Hepatocyte (in vitro differentiated cells): ENCODE measurements around the gene BIRC2.

Experiments used
- EZH2 ChIP-seq: fragments of 200-600 bp; sonication (generic); IDR thresholded peaks from 2 replicates; pipeline ENCODE4 v1.6.1; 2016; ENCODE audit warnings: antibody characterized with exemption, mild to moderate bottlenecking, borderline replicate concordance
- EZH2phosphoT487 ChIP-seq: fragments of 200-600 bp; sonication (generic); IDR thresholded peaks from one replicate; pipeline ENCODE4 v1.6.1; 2018; ENCODE audit warnings: antibody characterized with exemption, mild to moderate bottlenecking, low read depth, moderate library complexity; ENCODE audit not compliant: unreplicated experiment, severe bottlenecking
- TF ChIP-seq, protein P1 (sequence below): fragments of 200-600 bp; sonication (generic); IDR thresholded peaks from 2 replicates; pipeline ENCODE4 v1.5.1; 2016; ENCODE audit warnings: antibody characterized with exemption, mild to moderate bottlenecking; ENCODE audit not compliant: poor library complexity

GRCh38 chr11:102330231-102330630 is 16.8 kb upstream of the BIRC2 start:
- TF ChIP-seq, protein P1, sequence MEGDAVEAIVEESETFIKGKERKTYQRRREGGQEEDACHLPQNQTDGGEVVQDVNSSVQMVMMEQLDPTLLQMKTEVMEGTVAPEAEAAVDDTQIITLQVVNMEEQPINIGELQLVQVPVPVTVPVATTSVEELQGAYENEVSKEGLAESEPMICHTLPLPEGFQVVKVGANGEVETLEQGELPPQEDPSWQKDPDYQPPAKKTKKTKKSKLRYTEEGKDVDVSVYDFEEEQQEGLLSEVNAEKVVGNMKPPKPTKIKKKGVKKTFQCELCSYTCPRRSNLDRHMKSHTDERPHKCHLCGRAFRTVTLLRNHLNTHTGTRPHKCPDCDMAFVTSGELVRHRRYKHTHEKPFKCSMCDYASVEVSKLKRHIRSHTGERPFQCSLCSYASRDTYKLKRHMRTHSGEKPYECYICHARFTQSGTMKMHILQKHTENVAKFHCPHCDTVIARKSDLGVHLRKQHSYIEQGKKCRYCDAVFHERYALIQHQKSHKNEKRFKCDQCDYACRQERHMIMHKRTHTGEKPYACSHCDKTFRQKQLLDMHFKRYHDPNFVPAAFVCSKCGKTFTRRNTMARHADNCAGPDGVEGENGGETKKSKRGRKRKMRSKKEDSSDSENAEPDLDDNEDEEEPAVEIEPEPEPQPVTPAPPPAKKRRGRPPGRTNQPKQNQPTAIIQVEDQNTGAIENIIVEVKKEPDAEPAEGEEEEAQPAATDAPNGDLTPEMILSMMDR, result no peak
- TF ChIP-seq EZH2phosphoT487, result no peak
- no peak for TF ChIP-seq EZH2
